Karpas-422 (cell line): Measurements from ENCODE around the gene NTRK3. TPM values are rescaled to one million over a fixed set of nuclear protein-coding genes. Genes with fewer than 3 reads are reported as not detected.

ENCODE experiments used
- DNase-seq: peaks from one replicate; pipeline ENCODE4 v3.0.0-alpha.2; 2015
- H2AFZ ChIP-seq: fragments of 200-600 bp; sonication (generic); 2 replicates; pipeline ENCODE4 v1.6.1; 2014; ENCODE audit warnings: antibody characterized with exemption, low read length, mixed read lengths
- H3K27ac ChIP-seq: fragments of 200-600 bp; sonication (generic); 2 replicates; pipeline ENCODE4 v1.5.1; 2014; ENCODE audit warnings: mild to moderate bottlenecking, low read length, moderate library complexity
- H3K27me3 ChIP-seq: fragments of 200-600 bp; sonication (generic); 2 replicates; pipeline ENCODE4 v1.6.1; 2014; ENCODE audit warnings: low read length, mixed read lengths
- H3K36me3 ChIP-seq: fragments of 200-600 bp; sonication (generic); 2 replicates; pipeline ENCODE4 v1.6.1; 2014; ENCODE audit warnings: low read length, mixed read lengths; ENCODE audit not compliant: insufficient read depth
- H3K4me1 ChIP-seq: fragments of 200-600 bp; sonication (generic); 2 replicates; pipeline ENCODE4 v1.6.1; 2014; ENCODE audit warnings: mild to moderate bottlenecking, low read length, mixed read lengths
- H3K4me2 ChIP-seq: fragments of 200-600 bp; sonication (generic); 2 replicates; pipeline ENCODE4 v1.6.1; 2014; ENCODE audit warnings: low read length, low read depth, mild to moderate bottlenecking; ENCODE audit not compliant: poor library complexity, severe bottlenecking
- H3K4me3 ChIP-seq: fragments of 200-600 bp; sonication (generic); 2 replicates; pipeline ENCODE4 v1.5.1; 2014; ENCODE audit warnings: mild to moderate bottlenecking, antibody characterized with exemption, low read length, mixed read lengths
- H3K79me2 ChIP-seq: fragments of 200-600 bp; sonication (generic); 2 replicates; pipeline ENCODE4 v1.6.1; 2014; ENCODE audit warnings: mild to moderate bottlenecking, low read length, mixed read lengths
- H3K9ac ChIP-seq: fragments of 200-600 bp; sonication (generic); 2 replicates; pipeline ENCODE4 v1.6.0; 2014; ENCODE audit warnings: low read length
- H3K9me2 ChIP-seq: fragments of 200-600 bp; sonication (generic), shearing (Covaris generic); replicated peaks from 2 replicates; pipeline ENCODE4 v1.6.0; 2014; ENCODE audit warnings: mild to moderate bottlenecking, low read length, moderate library complexity; ENCODE audit not compliant: insufficient read depth
- H3K9me3 ChIP-seq: fragments of 300-700, 200-600 bp; sonication (generic); 2 replicates; pipeline ENCODE4 v1.6.1; 2014; ENCODE audit warnings: low read length, mixed read lengths
- H4K20me1 ChIP-seq: fragments of 200-600 bp; sonication (generic); 2 replicates; pipeline ENCODE4 v1.6.1; 2014; ENCODE audit warnings: mild to moderate bottlenecking, antibody characterized with exemption, low read length, low read depth; ENCODE audit not compliant: insufficient read depth
- total RNA-seq: library from RNA; depleted of rRNA; stranded (reverse); fragments of >200 nt; shearing (Covaris generic); gene quantifications from 2 replicates; pipeline ENCODE4 v1.2.3, GENCODE V29; 2014; ENCODE audit warnings: low replicate concordance

The NTRK3 gene
- total RNA-seq, 1 experiment from 2014 or later, result 0.11 TPM

DNA sequence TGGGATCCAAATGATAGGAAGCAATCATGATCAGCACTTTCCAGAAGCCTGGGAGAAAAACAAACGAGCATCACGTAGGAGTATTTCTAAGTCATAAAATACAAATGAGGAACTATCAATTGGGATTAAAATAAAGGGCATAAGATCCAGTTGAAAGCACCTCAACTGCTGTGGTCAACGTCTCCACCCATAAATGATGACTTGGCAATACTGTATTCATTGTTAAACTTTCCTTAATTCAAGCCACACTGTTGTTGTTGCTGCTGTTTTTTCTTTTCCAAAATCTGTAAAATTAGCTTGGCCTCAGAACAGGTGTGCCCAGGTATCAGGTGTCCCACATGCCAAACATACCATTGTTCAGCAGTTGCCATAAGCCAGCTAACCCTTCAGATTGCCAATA lies 395.8 kb downstream of the NTRK3 start:
- Histone ChIP-seq H4K20me1 (no peaks in the 10 kb centered on the region), H3K9me2 (no peaks in the 10 kb centered on the region), H3K4me1 (no peaks in the 10 kb centered on the region), H3K4me2 (no peak overlapping the region), H3K4me3 (no peak overlapping the region), H3K27ac (no peak overlapping the region), H3K9ac (no peak overlapping the region), H3K9me3 (no peaks in the 10 kb centered on the region), H3K36me3 (no peaks in the 10 kb centered on the region), H3K79me2 (no peaks in the 10 kb centered on the region), H3K27me3 (no peaks in the 10 kb centered on the region), H2AFZ (no peak overlapping the region)
- no peak for DNase-seq

DNA sequence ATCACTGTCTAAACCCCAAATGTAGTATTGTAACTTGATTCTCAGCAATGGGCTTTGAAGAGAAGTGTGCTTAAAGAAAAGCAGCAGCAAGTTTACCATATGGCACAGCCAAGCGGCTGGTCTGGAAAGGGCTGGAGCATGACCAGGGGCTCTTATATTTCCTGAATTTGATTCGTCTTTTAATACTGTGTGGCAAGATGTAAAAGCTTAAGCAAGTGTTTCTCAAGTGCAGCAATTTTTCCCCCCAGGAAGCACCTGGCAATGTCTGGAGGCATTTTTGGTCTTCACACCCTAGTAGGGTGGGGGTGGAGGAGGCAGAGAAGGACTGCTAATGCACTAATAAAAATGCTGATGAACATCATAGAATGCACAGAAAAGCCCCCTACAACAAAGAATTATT lies 397.9 kb downstream of the NTRK3 start:
- no peaks in the 10 kb centered on the region for H4K20me1 ChIP-seq
- H2AFZ ChIP-seq, result no peak overlapping the region
- H3K79me2 ChIP-seq, result no peaks in the 10 kb centered on the region
- H3K9ac ChIP-seq, result no peak overlapping the region
- DNase-seq, result no peak
- H3K36me3 ChIP-seq, result no peaks in the 10 kb centered on the region
- H3K9me2 ChIP-seq, result no peaks in the 10 kb centered on the region
- H3K9me3 ChIP-seq, result no peaks in the 10 kb centered on the region
- H3K4me1 ChIP-seq, result no peaks in the 10 kb centered on the region
- no peaks in the 10 kb centered on the region for H3K27me3 ChIP-seq
- no peak overlapping the region for H3K27ac ChIP-seq
- no peak overlapping the region for H3K4me3 ChIP-seq
- no peak overlapping the region for H3K4me2 ChIP-seq

- H4K20me1 ChIP-seq, result no peaks in the 10 kb centered on the region
- H3K4me3 ChIP-seq, result no peak overlapping the region
- H3K9me3 ChIP-seq, result no peaks in the 10 kb centered on the region
- no peak overlapping the region for H2AFZ ChIP-seq
- H3K36me3 ChIP-seq, result no peaks in the 10 kb centered on the region
- no peaks in the 10 kb centered on the region for H3K4me1 ChIP-seq
- no peak for DNase-seq
- H3K9me2 ChIP-seq, result no peaks in the 10 kb centered on the region
- no peaks in the 10 kb centered on the region for H3K79me2 ChIP-seq
- no peak overlapping the region for H3K27ac ChIP-seq
- H3K9ac ChIP-seq, result no peak overlapping the region
- H3K4me2 ChIP-seq, result no peak overlapping the region
- no peaks in the 10 kb centered on the region for H3K27me3 ChIP-seq
Observed at GRCh38 chr15:87851497-87851896, 405.0 kb downstream of the NTRK3 start.

DNA sequence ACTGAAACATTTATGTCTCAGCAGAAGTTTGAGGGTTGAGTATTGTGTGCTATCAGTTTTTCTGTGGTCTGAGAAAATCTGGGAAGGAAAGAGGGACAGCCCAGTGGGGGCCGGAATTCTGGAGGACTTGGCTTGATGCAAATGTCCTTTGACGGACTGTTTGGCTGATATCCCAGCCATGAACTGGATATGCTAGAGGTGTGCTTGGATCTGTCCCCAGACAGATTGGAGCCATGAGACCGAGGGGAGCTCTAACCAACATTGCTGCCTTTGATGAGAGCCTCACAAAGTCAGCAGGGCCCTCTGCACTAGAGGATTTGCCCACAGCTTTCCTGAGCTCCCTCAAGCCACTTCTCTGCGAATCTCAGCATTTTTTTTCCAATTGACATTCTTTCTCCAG lies 405.6 kb downstream of the NTRK3 start:
- no peaks in the 10 kb centered on the region for H3K79me2 ChIP-seq
- H3K9me3 ChIP-seq, result no peaks in the 10 kb centered on the region
- H4K20me1 ChIP-seq, result no peaks in the 10 kb centered on the region
- H3K4me3 ChIP-seq, result no peak overlapping the region
- no peak for DNase-seq
- no peak overlapping the region for H3K27ac ChIP-seq
- H3K27me3 ChIP-seq, result no peaks in the 10 kb centered on the region
- H3K36me3 ChIP-seq, result no peaks in the 10 kb centered on the region
- no peaks in the 10 kb centered on the region for H3K4me1 ChIP-seq
- no peak overlapping the region for H3K4me2 ChIP-seq
- no peak overlapping the region for H2AFZ ChIP-seq
- H3K9ac ChIP-seq, result no peak overlapping the region
- H3K9me2 ChIP-seq, result no peaks in the 10 kb centered on the region

DNA sequence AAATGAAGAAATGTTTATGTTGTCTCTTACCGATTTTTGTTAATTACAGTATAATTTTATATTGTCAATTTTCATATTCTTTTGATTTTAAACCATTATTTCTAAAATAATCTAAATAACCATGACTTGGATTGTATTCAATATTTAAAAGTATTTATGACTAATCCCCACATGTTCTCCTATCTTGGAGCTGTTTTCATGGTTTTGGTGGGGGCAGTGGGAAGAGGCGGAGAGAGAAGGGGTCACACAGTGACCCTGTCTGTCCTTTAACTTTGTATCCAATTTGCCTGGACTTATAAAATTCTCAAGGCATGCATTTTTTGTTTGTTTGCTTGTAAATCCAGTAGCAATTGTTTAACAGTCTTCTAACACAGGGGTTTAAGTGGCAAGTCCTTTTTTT lies 407.4 kb downstream of the NTRK3 start:
- Histone ChIP-seq H4K20me1 (no peaks in the 10 kb centered on the region), H3K27ac (no peak overlapping the region), H2AFZ (no peak overlapping the region), H3K79me2 (no peaks in the 10 kb centered on the region), H3K27me3 (no peaks in the 10 kb centered on the region), H3K36me3 (no peaks in the 10 kb centered on the region), H3K4me3 (no peak overlapping the region), H3K9me2 (no peaks in the 10 kb centered on the region), H3K4me1 (no peaks in the 10 kb centered on the region), H3K9ac (no peak overlapping the region), H3K4me2 (no peak overlapping the region), H3K9me3 (no peaks in the 10 kb centered on the region)
- no peak for DNase-seq

GRCh38 chr15:87848012-87848411 lies 408.5 kb downstream of the NTRK3 start:
- Histone ChIP-seq H3K27me3 (no peaks in the 10 kb centered on the region), H3K9me2 (no peaks in the 10 kb centered on the region), H3K36me3 (no peaks in the 10 kb centered on the region), H3K4me1 (no peaks in the 10 kb centered on the region), H3K27ac (no peak overlapping the region), H3K4me2 (no peak overlapping the region), H4K20me1 (no peaks in the 10 kb centered on the region), H3K4me3 (no peak overlapping the region), H3K9me3 (no peaks in the 10 kb centered on the region), H3K79me2 (no peaks in the 10 kb centered on the region), H3K9ac (no peak overlapping the region), H2AFZ (no peak overlapping the region)
- no peak for DNase-seq

- no peak for DNase-seq
Observed at GRCh38 chr15:87846746-87847145, 409.8 kb downstream of the NTRK3 start.

DNA sequence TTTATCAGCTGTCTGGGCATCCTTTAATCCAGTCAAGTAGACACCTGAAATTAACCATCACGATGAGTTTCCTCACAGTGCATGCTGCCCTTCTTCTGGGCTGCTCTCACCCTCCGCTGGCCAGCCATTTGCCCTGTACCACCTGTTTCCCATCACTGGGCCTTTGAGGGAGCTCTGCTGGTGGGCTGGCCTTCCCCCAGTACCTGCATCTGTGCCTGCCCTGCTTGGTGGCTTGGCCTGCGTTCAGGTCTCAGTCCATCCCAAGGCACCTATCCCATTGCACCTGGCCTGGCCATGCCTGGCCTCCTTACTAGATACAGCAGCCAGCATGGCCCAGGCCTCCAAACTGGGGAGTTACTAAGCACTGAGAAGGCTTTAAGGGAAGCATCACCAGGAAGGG lies 413.2 kb downstream of the NTRK3 start:
- H2AFZ ChIP-seq, result no peak overlapping the region
- H3K27me3 ChIP-seq, result no peaks in the 10 kb centered on the region
- no peaks in the 10 kb centered on the region for H3K36me3 ChIP-seq
- H4K20me1 ChIP-seq, result no peaks in the 10 kb centered on the region
- DNase-seq, result no peak
- no peak overlapping the region for H3K27ac ChIP-seq
- no peaks in the 10 kb centered on the region for H3K79me2 ChIP-seq
- H3K4me2 ChIP-seq, result no peak overlapping the region
- no peaks in the 10 kb centered on the region for H3K9me2 ChIP-seq
- H3K9ac ChIP-seq, result no peak overlapping the region
- no peak overlapping the region for H3K4me3 ChIP-seq
- no peaks in the 10 kb centered on the region for H3K4me1 ChIP-seq
- no peaks in the 10 kb centered on the region for H3K9me3 ChIP-seq

More at GRCh38 chr15:87846746-87847145, 409.8 kb downstream of the NTRK3 start:
- Histone ChIP-seq H3K27me3 (no peaks in the 10 kb centered on the region), H3K79me2 (no peaks in the 10 kb centered on the region), H3K4me1 (no peaks in the 10 kb centered on the region), H4K20me1 (no peaks in the 10 kb centered on the region), H3K27ac (no peak overlapping the region), H3K4me3 (no peak overlapping the region), H3K36me3 (no peaks in the 10 kb centered on the region), H3K9ac (no peak overlapping the region), H3K9me3 (no peaks in the 10 kb centered on the region), H3K9me2 (no peaks in the 10 kb centered on the region), H3K4me2 (no peak overlapping the region), H2AFZ (no peak overlapping the region)

GRCh38 chr15:87841426-87841998 lies 415.0 kb downstream of the NTRK3 start:
- no peak overlapping the region for H3K27ac ChIP-seq
- H3K79me2 ChIP-seq, result no peaks in the 10 kb centered on the region
- H2AFZ ChIP-seq, result no peak overlapping the region
- no peak overlapping the region for H3K4me3 ChIP-seq
- H3K9ac ChIP-seq, result no peak overlapping the region
- no peak for DNase-seq
- H3K4me2 ChIP-seq, result no peak overlapping the region
- H3K9me3 ChIP-seq, result no peaks in the 10 kb centered on the region
- no peaks in the 10 kb centered on the region for H3K4me1 ChIP-seq
- no peaks in the 10 kb centered on the region for H3K27me3 ChIP-seq
- no peaks in the 10 kb centered on the region for H3K36me3 ChIP-seq
- no peaks in the 10 kb centered on the region for H3K9me2 ChIP-seq
- H4K20me1 ChIP-seq, result no peaks in the 10 kb centered on the region
